ENCODE measurements around the gene DHH.

DHH gene

GRCh38 chr12:49052451-49053208 lies 42.0 kb downstream of the DHH start:
- H3K27me3 ChIP-seq (ENCODE audit: control insufficient read depth in 5 of 5, insufficient read depth in 4 of 5, low read length in 5 of 5) = no peaks in the 10 kb centered on the region
- no peaks in the 10 kb centered on the region for H3K9me3 ChIP-seq (ENCODE audit: control insufficient read depth in 5 of 5, low read length in 5 of 5)
- H3K36me3 ChIP-seq (ENCODE audit: control insufficient read depth in 5 of 5, insufficient read depth in 5 of 5, low read length in 5 of 5) = peaks cover 10 to 76% (median 75%) of the 10 kb centered on the region in 5 donors
- no peak overlapping the region for H3K9ac ChIP-seq (ENCODE audit: low read length in 5 of 5)
- H3K4me1 ChIP-seq (ENCODE audit: control insufficient read depth in 5 of 5, insufficient read depth in 5 of 5, low read length in 5 of 5) = peaks cover 7 to 32% (median 26%) of the 10 kb centered on the region in 5 donors
- H3K4me3 ChIP-seq (ENCODE audit: low read depth in 1 of 5, low read length in 5 of 5) = no peak overlapping the region
- no peak overlapping the region for H3K27ac ChIP-seq (ENCODE audit: low read depth, low read length)

GRCh38 chr12:49051777-49052438 lies 42.7 kb downstream of the DHH start:
- H3K27me3 ChIP-seq (ENCODE audit: control insufficient read depth in 5 of 5, insufficient read depth in 4 of 5, low read length in 5 of 5) = no peaks in the 10 kb centered on the region
- H3K4me1 ChIP-seq (ENCODE audit: control insufficient read depth in 5 of 5, insufficient read depth in 5 of 5, low read length in 5 of 5) = peaks cover 2 to 25% (median 19%) of the 10 kb centered on the region in 5 donors
- peaks cover 10 to 84% (median 82%) of the 10 kb centered on the region in 5 donors for H3K36me3 ChIP-seq (ENCODE audit: control insufficient read depth in 5 of 5, insufficient read depth in 5 of 5, low read length in 5 of 5)
- H3K4me3 ChIP-seq (ENCODE audit: low read depth in 1 of 5, low read length in 5 of 5) = no peak overlapping the region
- H3K9ac ChIP-seq (ENCODE audit: low read length in 5 of 5) = no peak overlapping the region
- H3K9me3 ChIP-seq (ENCODE audit: control insufficient read depth in 5 of 5, low read length in 5 of 5) = no peaks in the 10 kb centered on the region
- H3K27ac ChIP-seq (ENCODE audit: low read depth, low read length) = no peak overlapping the region

GRCh38 chr12:49051373-49051764 lies 43.2 kb downstream of the DHH start:
- H3K4me1 ChIP-seq (ENCODE audit: control insufficient read depth in 5 of 5, insufficient read depth in 5 of 5, low read length in 5 of 5) = peaks cover 2 to 20% (median 14%) of the 10 kb centered on the region in 5 donors
- no peak overlapping the region for H3K4me3 ChIP-seq (ENCODE audit: low read depth in 1 of 5, low read length in 5 of 5)
- H3K27me3 ChIP-seq (ENCODE audit: control insufficient read depth in 5 of 5, insufficient read depth in 4 of 5, low read length in 5 of 5) = no peaks in the 10 kb centered on the region
- H3K9me3 ChIP-seq (ENCODE audit: control insufficient read depth in 5 of 5, low read length in 5 of 5) = no peaks in the 10 kb centered on the region
- H3K36me3 ChIP-seq (ENCODE audit: control insufficient read depth in 5 of 5, insufficient read depth in 5 of 5, low read length in 5 of 5) = peaks cover 10 to 89% (median 86%) of the 10 kb centered on the region in 5 donors
- no peak overlapping the region for H3K27ac ChIP-seq (ENCODE audit: low read depth, low read length)
- H3K9ac ChIP-seq (ENCODE audit: low read length in 5 of 5) = no peak overlapping the region

GRCh38 chr12:49050507-49051372 lies 43.9 kb downstream of the DHH start:
- Histone ChIP-seq H3K4me1 (ENCODE audit: control insufficient read depth in 5 of 5, insufficient read depth in 5 of 5, low read length in 5 of 5) (peaks cover 0 to 14% (median 7%) of the 10 kb centered on the region in 5 donors), H3K27ac (ENCODE audit: low read depth, low read length) (no peak overlapping the region), H3K9me3 (ENCODE audit: control insufficient read depth in 5 of 5, low read length in 5 of 5) (no peaks in the 10 kb centered on the region), H3K4me3 (ENCODE audit: low read depth in 1 of 5, low read length in 5 of 5) (no peak overlapping the region), H3K36me3 (ENCODE audit: control insufficient read depth in 5 of 5, insufficient read depth in 5 of 5, low read length in 5 of 5) (peaks cover 10 to 95% (median 92%) of the 10 kb centered on the region in 5 donors), H3K27me3 (ENCODE audit: control insufficient read depth in 5 of 5, insufficient read depth in 4 of 5, low read length in 5 of 5) (no peaks in the 10 kb centered on the region), H3K9ac (ENCODE audit: low read length in 5 of 5) (no peak overlapping the region)

GRCh38 chr12:49049566-49050224 lies 44.9 kb downstream of the DHH start:
- H3K27me3 ChIP-seq (ENCODE audit: control insufficient read depth in 5 of 5, insufficient read depth in 4 of 5, low read length in 5 of 5) = no peaks in the 10 kb centered on the region
- H3K36me3 ChIP-seq (ENCODE audit: control insufficient read depth in 5 of 5, insufficient read depth in 5 of 5, low read length in 5 of 5) = peaks cover 10 to 100% (median 98%) of the 10 kb centered on the region in 5 donors
- H3K9me3 ChIP-seq (ENCODE audit: control insufficient read depth in 5 of 5, low read length in 5 of 5) = no peaks in the 10 kb centered on the region
- H3K27ac ChIP-seq (ENCODE audit: low read depth, low read length) = no peak overlapping the region
- no peak overlapping the region for H3K4me3 ChIP-seq (ENCODE audit: low read depth in 1 of 5, low read length in 5 of 5)
- peaks cover 0 to 3% (median 0%) of the 10 kb centered on the region in 5 donors for H3K4me1 ChIP-seq (ENCODE audit: control insufficient read depth in 5 of 5, insufficient read depth in 5 of 5, low read length in 5 of 5)
- H3K9ac ChIP-seq (ENCODE audit: low read length in 5 of 5) = no peak overlapping the region

GRCh38 chr12:49048953-49049352 lies 45.6 kb downstream of the DHH start:
- no peak overlapping the region for H3K27ac ChIP-seq (ENCODE audit: low read depth, low read length)
- H3K4me3 ChIP-seq (ENCODE audit: low read depth in 1 of 5, low read length in 5 of 5) = no peak overlapping the region
- H3K9ac ChIP-seq (ENCODE audit: low read length in 5 of 5) = no peak overlapping the region
- H3K9me3 ChIP-seq (ENCODE audit: control insufficient read depth in 5 of 5, low read length in 5 of 5) = no peaks in the 10 kb centered on the region
- no peaks in the 10 kb centered on the region for H3K4me1 ChIP-seq (ENCODE audit: control insufficient read depth in 5 of 5, insufficient read depth in 5 of 5, low read length in 5 of 5)
- H3K27me3 ChIP-seq (ENCODE audit: control insufficient read depth in 5 of 5, insufficient read depth in 4 of 5, low read length in 5 of 5) = no peaks in the 10 kb centered on the region
- H3K36me3 ChIP-seq (ENCODE audit: control insufficient read depth in 5 of 5, insufficient read depth in 5 of 5, low read length in 5 of 5) = peaks cover 10 to 100% (median 98%) of the 10 kb centered on the region in 5 donors

GRCh38 chr12:49046129-49046895 lies 48.3 kb downstream of the DHH start:
- Histone ChIP-seq H3K9me3 (ENCODE audit: control insufficient read depth in 5 of 5, low read length in 5 of 5) (no peaks in the 10 kb centered on the region), H3K27me3 (ENCODE audit: control insufficient read depth in 5 of 5, insufficient read depth in 4 of 5, low read length in 5 of 5) (no peaks in the 10 kb centered on the region), H3K9ac (ENCODE audit: low read length in 5 of 5) (no peak overlapping the region), H3K27ac (ENCODE audit: low read depth, low read length) (no peak overlapping the region), H3K4me3 (ENCODE audit: low read depth in 1 of 5, low read length in 5 of 5) (no peak overlapping the region), H3K4me1 (ENCODE audit: control insufficient read depth in 5 of 5, insufficient read depth in 5 of 5, low read length in 5 of 5) (no peaks in the 10 kb centered on the region), H3K36me3 (ENCODE audit: control insufficient read depth in 5 of 5, insufficient read depth in 5 of 5, low read length in 5 of 5) (peaks cover 7 to 100% (median 98%) of the 10 kb centered on the region in 5 donors)

GRCh38 chr12:49044660-49045059 lies 49.9 kb downstream of the DHH start:
- Histone ChIP-seq H3K4me3 (ENCODE audit: low read depth in 1 of 5, low read length in 5 of 5) (no peak overlapping the region), H3K9ac (ENCODE audit: low read length in 5 of 5) (peak overlapping the region in 1 of 5 donors; percentile 46), H3K36me3 (ENCODE audit: control insufficient read depth in 5 of 5, insufficient read depth in 5 of 5, low read length in 5 of 5) (peaks cover 7 to 100% (median 98%) of the 10 kb centered on the region in 5 donors)

GRCh38 chr12:49043856-49044258 lies 50.7 kb downstream of the DHH start:
- peaks cover 7 to 100% (median 98%) of the 10 kb centered on the region in 5 donors for H3K36me3 ChIP-seq (ENCODE audit: control insufficient read depth in 5 of 5, insufficient read depth in 5 of 5, low read length in 5 of 5)
- H3K27me3 ChIP-seq (ENCODE audit: control insufficient read depth in 5 of 5, insufficient read depth in 4 of 5, low read length in 5 of 5) = no peaks in the 10 kb centered on the region
- H3K9ac ChIP-seq (ENCODE audit: low read length in 5 of 5) = no peak overlapping the region
- no peak overlapping the region for H3K27ac ChIP-seq (ENCODE audit: low read depth, low read length)
- H3K4me1 ChIP-seq (ENCODE audit: control insufficient read depth in 5 of 5, insufficient read depth in 5 of 5, low read length in 5 of 5) = no peaks in the 10 kb centered on the region
- H3K4me3 ChIP-seq (ENCODE audit: low read depth in 1 of 5, low read length in 5 of 5) = no peak overlapping the region
- H3K9me3 ChIP-seq (ENCODE audit: control insufficient read depth in 5 of 5, low read length in 5 of 5) = no peaks in the 10 kb centered on the region

More at GRCh38 chr12:49044660-49045059, 49.9 kb downstream of the DHH start:
- H3K27ac ChIP-seq (ENCODE audit: low read depth, low read length) = no peak overlapping the region
- H3K27me3 ChIP-seq (ENCODE audit: control insufficient read depth in 5 of 5, insufficient read depth in 4 of 5, low read length in 5 of 5) = no peaks in the 10 kb centered on the region
- no peaks in the 10 kb centered on the region for H3K9me3 ChIP-seq (ENCODE audit: control insufficient read depth in 5 of 5, low read length in 5 of 5)
- H3K4me1 ChIP-seq (ENCODE audit: control insufficient read depth in 5 of 5, insufficient read depth in 5 of 5, low read length in 5 of 5) = no peaks in the 10 kb centered on the region
